CD4-positive, CD25-positive, alpha-beta regulatory T cell (primary cell): ENCODE measurements around the gene TRIO. TPM values are rescaled to one million over a fixed set of nuclear protein-coding genes. Genes with fewer than 3 reads are reported as not detected.
A peak's percentile ranks its signal among the peaks of the same experiment; 100 is the strongest.

Source experiments
- ATAC-seq, 2 donors: fragments of 150-1000 bp; cut with Tn5 transposase; one replicate each; pipeline ENCODE4 v1.10.0; 2021; ENCODE audit warnings: low read depth in 2 of 2, moderate number of reproducible peaks in 2 of 2, moderate library complexity in 1 of 2
- DNase-seq, 3 donors: peaks; one replicate each; pipeline versions ENCODE4 v3.0.0 to v3.0.0-alpha.2; 2012 to 2022; ENCODE audit warnings: mixed read lengths in 1 of 3
- H3K27ac ChIP-seq: one replicate; pipeline ENCODE4 v1.7.0; 2013; ENCODE audit warnings: mild to moderate bottlenecking, low read length; ENCODE audit not compliant: insufficient read depth, poor library complexity, severe bottlenecking
- H3K27me3 ChIP-seq: one replicate; pipeline ENCODE4 v1.7.0; 2013; ENCODE audit warnings: low read length; ENCODE audit not compliant: control insufficient read depth, insufficient read depth
- H3K36me3 ChIP-seq: one replicate; pipeline ENCODE4 v1.7.0; 2013; ENCODE audit warnings: mild to moderate bottlenecking, low read length, moderate library complexity; ENCODE audit not compliant: control insufficient read depth, insufficient read depth
- H3K4me1 ChIP-seq: 2 replicates; pipeline ENCODE4 v1.7.0; 2013; ENCODE audit warnings: mild to moderate bottlenecking, low read length; ENCODE audit not compliant: insufficient read depth, control insufficient read depth, poor library complexity, severe bottlenecking
- H3K4me3 ChIP-seq: one replicate; pipeline ENCODE4 v1.7.0; 2013; ENCODE audit warnings: low read depth, mild to moderate bottlenecking, low read length, moderate library complexity
- H3K9me3 ChIP-seq, 2 experiments: 1 replicate in 1 of 2; 2 replicates in 1 of 2; pipeline ENCODE4 v1.7.0; 2013; ENCODE audit warnings: low read length in 2 of 2, mild to moderate bottlenecking in 1 of 2, moderate library complexity in 1 of 2; ENCODE audit not compliant: control insufficient read depth in 2 of 2
- H3K27ac Mint-ChIP-seq, 3 donors: one replicate each; pipeline ENCODE4 v1.8.0; 2020 to 2022; ENCODE audit warnings: mild to moderate bottlenecking in 3 of 3, mixed read lengths in 3 of 3, moderate library complexity in 2 of 3
- H3K27me3 Mint-ChIP-seq: one replicate; pipeline ENCODE4 v1.8.0; 2022; ENCODE audit warnings: mild to moderate bottlenecking, mixed read lengths
- H3K36me3 Mint-ChIP-seq: one replicate; pipeline ENCODE4 v1.8.0; 2020; ENCODE audit warnings: mixed read lengths
- H3K4me1 Mint-ChIP-seq, 4 donors: one replicate each; pipeline ENCODE4 v1.8.0; 2020 to 2022; ENCODE audit warnings: mixed read lengths in 4 of 4, mild to moderate bottlenecking in 1 of 4
- H3K4me3 Mint-ChIP-seq, 4 donors: one replicate each; pipeline ENCODE4 v1.8.0; 2020 to 2022; ENCODE audit warnings: mild to moderate bottlenecking in 4 of 4, mixed read lengths in 4 of 4, moderate library complexity in 3 of 4
- H3K9me3 Mint-ChIP-seq, 7 donors: one replicate each; pipeline ENCODE4 v1.8.0; 2020 to 2022; ENCODE audit warnings: mixed read lengths in 7 of 7, mild to moderate bottlenecking in 3 of 7, moderate library complexity in 2 of 7
- polyA plus RNA-seq, 4 donors: library from polyadenylated mRNA; unstranded; fragments of 300-500 nt; fragmentation: Illumina TruSeq; gene quantifications; one replicate each; pipeline ENCODE4 v1.2.3, GENCODE V29; 2021
- total RNA-seq: library from RNA; stranded (reverse); gene quantifications from one replicate; pipeline ENCODE4 v1.2.3, GENCODE V29; 2022

The TRIO gene
- total and polyA plus RNA-seq, 5 donors from 2014 or later = 1.2 to 7.6 (median 1.8) TPM

GRCh38 chr5:14292766-14293658 is 149.9 kb downstream of the TRIO start:
- Histone ChIP-seq H3K36me3 (no peaks in the 10 kb centered on the region), H3K4me3 (no peak overlapping the region), H3K4me1 (no peaks in the 10 kb centered on the region), H3K27ac (no peak overlapping the region), H3K9me3 (no peaks in the 10 kb centered on the region), H3K27me3 (no peaks in the 10 kb centered on the region)
- DNase-seq = peak in 1 of 3 donors; percentile 5
- Mint-ChIP-seq H3K4me1 (peaks cover 0 to 2% (median 0%) of the 10 kb centered on the region in 4 donors), H3K4me3 (no peak overlapping the region), H3K27me3 (peaks cover 6% of the 10 kb centered on the region), H3K9me3 (peaks cover 0 to 2% (median 0%) of the 10 kb centered on the region in 7 donors), H3K27ac (no peak overlapping the region), H3K36me3 (no peaks in the 10 kb centered on the region)
- ATAC-seq = no peak

- peaks cover 0 to 2% (median 0%) of the 10 kb centered on the region in 4 donors for H3K4me1 Mint-ChIP-seq
- H3K27ac Mint-ChIP-seq = no peak overlapping the region
- Histone ChIP-seq H3K27me3 (no peaks in the 10 kb centered on the region), H3K4me3 (no peak overlapping the region), H3K9me3 (no peaks in the 10 kb centered on the region), H3K36me3 (no peaks in the 10 kb centered on the region), H3K27ac (no peak overlapping the region), H3K4me1 (no peaks in the 10 kb centered on the region)
- no peak overlapping the region for H3K4me3 Mint-ChIP-seq
- no peaks in the 10 kb centered on the region for H3K36me3 Mint-ChIP-seq
- no peaks in the 10 kb centered on the region for H3K27me3 Mint-ChIP-seq
- DNase-seq (no peak), ATAC-seq (no peak)
- peaks cover 0 to 2% (median 0%) of the 10 kb centered on the region in 7 donors for H3K9me3 Mint-ChIP-seq
These were observed 152.5 kb downstream of the TRIO start for GRCh38 chr5:14295610-14296009.

- Mint-ChIP-seq H3K27me3 (no peaks in the 10 kb centered on the region), H3K27ac (no peak overlapping the region), H3K9me3 (peaks cover 0 to 2% (median 0%) of the 10 kb centered on the region in 7 donors), H3K4me1 (peaks cover 0 to 2% (median 0%) of the 10 kb centered on the region in 4 donors), H3K36me3 (no peaks in the 10 kb centered on the region), H3K4me3 (no peak overlapping the region)
- Histone ChIP-seq H3K4me1 (no peaks in the 10 kb centered on the region), H3K9me3 (no peaks in the 10 kb centered on the region), H3K27ac (no peak overlapping the region), H3K27me3 (no peaks in the 10 kb centered on the region), H3K4me3 (no peak overlapping the region), H3K36me3 (no peaks in the 10 kb centered on the region)
- ATAC-seq = no peak
- DNase-seq = no peak
These were observed 153.6 kb downstream of the TRIO start for GRCh38 chr5:14296533-14297331.

- ATAC-seq = no peak
- peaks cover 0 to 2% (median 0%) of the 10 kb centered on the region in 7 donors for H3K9me3 Mint-ChIP-seq
- DNase-seq = no peak
- no peak overlapping the region for H3K27ac ChIP-seq
- no peak overlapping the region for H3K4me3 ChIP-seq
- H3K36me3 Mint-ChIP-seq = no peaks in the 10 kb centered on the region
- H3K4me3 Mint-ChIP-seq = no peak overlapping the region
- H3K36me3 ChIP-seq = no peaks in the 10 kb centered on the region
- no peak overlapping the region for H3K27ac Mint-ChIP-seq
- H3K27me3 Mint-ChIP-seq = no peaks in the 10 kb centered on the region
- H3K9me3 ChIP-seq = no peaks in the 10 kb centered on the region
- H3K27me3 ChIP-seq = no peaks in the 10 kb centered on the region
- no peaks in the 10 kb centered on the region for H3K4me1 ChIP-seq
- H3K4me1 Mint-ChIP-seq = no peaks in the 10 kb centered on the region
These were observed 154.6 kb downstream of the TRIO start for GRCh38 chr5:14297697-14298096.

- ATAC-seq = no peak
- H3K27ac ChIP-seq = no peak overlapping the region
- H3K9me3 ChIP-seq = no peaks in the 10 kb centered on the region
- no peak overlapping the region for H3K4me3 Mint-ChIP-seq
- H3K9me3 Mint-ChIP-seq = peaks cover 0 to 2% (median 0%) of the 10 kb centered on the region in 7 donors
- H3K36me3 ChIP-seq = no peaks in the 10 kb centered on the region
- no peak for DNase-seq
- no peaks in the 10 kb centered on the region for H3K27me3 Mint-ChIP-seq
- no peak overlapping the region for H3K4me3 ChIP-seq
- H3K36me3 Mint-ChIP-seq = no peaks in the 10 kb centered on the region
- H3K27me3 ChIP-seq = no peaks in the 10 kb centered on the region
- no peaks in the 10 kb centered on the region for H3K4me1 Mint-ChIP-seq
- no peaks in the 10 kb centered on the region for H3K4me1 ChIP-seq
- no peak overlapping the region for H3K27ac Mint-ChIP-seq
These were observed 155.1 kb downstream of the TRIO start for GRCh38 chr5:14298126-14298847.

GRCh38 chr5:14299666-14300065 is 156.5 kb downstream of the TRIO start:
- H3K36me3 ChIP-seq = no peaks in the 10 kb centered on the region
- H3K4me3 Mint-ChIP-seq = no peak overlapping the region
- no peak overlapping the region for H3K27ac ChIP-seq
- H3K4me1 Mint-ChIP-seq = no peaks in the 10 kb centered on the region
- ATAC-seq (no peak), DNase-seq (no peak)
- no peak overlapping the region for H3K4me3 ChIP-seq
- no peaks in the 10 kb centered on the region for H3K4me1 ChIP-seq
- no peaks in the 10 kb centered on the region for H3K9me3 ChIP-seq
- no peak overlapping the region for H3K27ac Mint-ChIP-seq
- H3K9me3 Mint-ChIP-seq = peaks cover 0 to 2% (median 0%) of the 10 kb centered on the region in 7 donors
- no peaks in the 10 kb centered on the region for H3K27me3 ChIP-seq
- H3K27me3 Mint-ChIP-seq = no peaks in the 10 kb centered on the region
- H3K36me3 Mint-ChIP-seq = no peaks in the 10 kb centered on the region

GRCh38 chr5:14301186-14301585 is 158.0 kb downstream of the TRIO start:
- no peaks in the 10 kb centered on the region for H3K4me1 Mint-ChIP-seq
- ATAC-seq (no peak), DNase-seq (no peak)
- no peak overlapping the region for H3K4me3 Mint-ChIP-seq
- no peak overlapping the region for H3K4me3 ChIP-seq
- H3K27me3 Mint-ChIP-seq = no peaks in the 10 kb centered on the region
- no peaks in the 10 kb centered on the region for H3K36me3 ChIP-seq
- H3K27me3 ChIP-seq = no peaks in the 10 kb centered on the region
- H3K4me1 ChIP-seq = no peaks in the 10 kb centered on the region
- no peak overlapping the region for H3K27ac ChIP-seq
- no peaks in the 10 kb centered on the region for H3K36me3 Mint-ChIP-seq
- H3K27ac Mint-ChIP-seq = no peak overlapping the region
- H3K9me3 Mint-ChIP-seq = peaks cover 0 to 2% (median 0%) of the 10 kb centered on the region in 7 donors
- no peaks in the 10 kb centered on the region for H3K9me3 ChIP-seq
